Activated CD4-positive, alpha-beta memory T cell treated with anti-CD3 and anti-CD28 coated beads for 36 hours (primary cell): ENCODE results near the gene LAMB3. TPM values are rescaled to one million over a fixed set of nuclear protein-coding genes. Genes with fewer than 3 reads are reported as not detected.

Source experiments
- CTCF ChIA-PET: fragments of 350-600 bp; sonication (Branson Sonifier 250); formaldehyde crosslinking; loops from one replicate; lab custom pipeline; 2021; ENCODE audit warnings: antibody characterized with exemption, inconsistent platforms; lab: Charles Lee
- POLR2A ChIA-PET: fragments of 350-600 bp; sonication (Branson Sonifier 250); formaldehyde crosslinking; loops from one replicate; lab custom pipeline; 2021; ENCODE audit warnings: antibody characterized with exemption; lab: Charles Lee
- DNase-seq: peaks from one replicate; pipeline ENCODE4 v3.0.0-alpha.2; 2020
- H3K27ac Mint-ChIP-seq: one replicate; pipeline ENCODE4 v1.8.0; 2021; ENCODE audit warnings: mixed read lengths
- H3K27me3 Mint-ChIP-seq: one replicate; pipeline ENCODE4 v1.8.0; 2021; ENCODE audit warnings: mixed read lengths
- H3K36me3 Mint-ChIP-seq: one replicate; pipeline ENCODE4 v1.8.0; 2021; ENCODE audit warnings: mixed read lengths
- H3K4me1 Mint-ChIP-seq: one replicate; pipeline ENCODE4 v1.8.0; 2021; ENCODE audit warnings: low read depth, mixed read lengths
- H3K4me3 Mint-ChIP-seq: one replicate; pipeline ENCODE4 v1.8.0; 2021; ENCODE audit warnings: mild to moderate bottlenecking, mixed read lengths
- H3K9me3 Mint-ChIP-seq: one replicate; pipeline ENCODE4 v1.8.0; 2021; ENCODE audit warnings: mixed read lengths
- intact Hi-C: fragments of 100-400 bp; cut with micrococcal nuclease; formaldehyde crosslinking; loops from one replicate; pipeline ENCODE4 v1.15.1; 2023
- microRNA-seq: library from miRNA; unstranded; fragments of <30 nt; microRNA quantifications from one replicate; pipeline ENCODE4 v1.2.0, GENCODE V29; 2022; ENCODE audit warnings: borderline number of aligned reads, borderline microRNAs expressed, borderline replicate concordance
- total RNA-seq, 2 experiments: library from RNA; stranded (reverse); gene quantifications; one replicate each; pipeline ENCODE4 v1.2.3, GENCODE V29; 2021

LAMB3 gene
- total RNA-seq, 2 experiments from 2014 or later = 14.6 to 14.7 TPM

DNA sequence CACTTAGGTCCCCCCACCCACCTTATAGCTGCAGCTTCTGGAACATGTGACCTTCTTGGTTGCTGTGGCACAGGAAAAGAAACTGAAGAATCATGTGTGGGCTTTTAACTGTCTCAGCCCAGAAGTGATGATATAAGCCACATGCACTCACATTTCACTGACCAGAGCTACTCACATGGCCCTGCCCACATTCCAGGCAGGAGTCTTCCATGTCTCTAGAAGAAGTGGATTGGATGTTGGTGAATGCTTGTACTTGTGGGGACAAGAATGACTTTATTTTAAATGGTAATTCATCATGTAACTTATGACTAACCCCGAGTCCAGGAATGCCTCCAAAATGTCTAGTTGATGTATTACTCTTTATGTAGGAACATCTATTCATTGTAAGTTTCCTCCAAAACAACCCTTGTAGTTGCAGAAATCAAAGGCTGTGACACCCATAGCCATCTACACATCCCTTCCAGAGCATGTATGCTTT, 84.5 kb downstream of the LAMB3 start:
- peaks cover 24% of the 10 kb centered on the region for H3K27me3 Mint-ChIP-seq
- POLR2A ChIA-PET = no interaction called here

GRCh38 chr1:209565759-209566678, 86.2 kb downstream of the LAMB3 start:
- Mint-ChIP-seq H3K27me3 (peaks cover 25% of the 10 kb centered on the region), H3K4me3 (no peak overlapping the region), H3K4me1 (peaks cover 28% of the 10 kb centered on the region), H3K36me3 (no peaks in the 10 kb centered on the region), H3K27ac (no peak overlapping the region), H3K9me3 (no peaks in the 10 kb centered on the region)
- CTCF ChIA-PET = interaction anchor here (0.6 to 6.8 kb wide), 52 partner anchors 9 to 1321 kb away, joined by 3 to 70 read pairs (median 4); partner anchors contain the start of genes CAMK1G, G0S2, HSD11B1 and TRAF3IP3
- POLR2A ChIA-PET = no interaction called here
- intact Hi-C loops = loop anchor here (1.0 to 10.0 kb wide), 4 partner anchors 211 to 914 kb away; partner anchors contain the start of gene UTP25
- peak; percentile 82 for DNase-seq

More for the DNA sequence above, 84.5 kb downstream of the LAMB3 start:
- H3K4me3 Mint-ChIP-seq = no peak overlapping the region
- intact Hi-C loops = loop anchor here (2.0 to 10.0 kb wide), 4 partner anchors 125 to 915 kb away; partner anchors contain the start of gene UTP25
- peaks cover 28% of the 10 kb centered on the region for H3K4me1 Mint-ChIP-seq
- peak; percentile 17 for DNase-seq
- CTCF ChIA-PET = interaction anchor here (1.1 to 6.8 kb wide), 19 partner anchors 9 to 916 kb away, joined by 3 to 70 read pairs (median 5); partner anchors contain the start of genes CAMK1G and G0S2
- H3K27ac Mint-ChIP-seq = no peak overlapping the region
- H3K9me3 Mint-ChIP-seq = no peaks in the 10 kb centered on the region
- H3K36me3 Mint-ChIP-seq = no peaks in the 10 kb centered on the region

Small RNA genes lying within 50 kb of the gene (microRNA-seq; reads per million reads assigned to microRNA genes)
- gene MIR4260 = not detected

Other genes starting within 250 kb of the LAMB3 start
- gene CAMK1G, start 68.7 kb downstream of the LAMB3 start, total RNA-seq = under 1 TPM; 0.69 to 0.94 TPM
- gene G0S2, start 23.0 kb upstream of the LAMB3 start, total RNA-seq = 10 to 100 TPM; 92.7 to 93.1 TPM
- gene HSD11B1, start 52.4 kb upstream of the LAMB3 start, total RNA-seq = 10 to 100 TPM; 22.4 to 23.9 TPM
- gene TRAF3IP3, start 103.6 kb upstream of the LAMB3 start, total RNA-seq = 100 to 1,000 TPM; 212 to 217 TPM
- gene C1orf74, start 132.1 kb upstream of the LAMB3 start, total RNA-seq = 1 to 10 TPM; 3.5 to 3.9 TPM
- gene IRF6, start 153.7 kb upstream of the LAMB3 start, total RNA-seq = under 1 TPM; 0.07 to 0.31 TPM
- 1 to 10 TPM; 6.6 to 7.1 TPM for gene UTP25, start 175.5 kb upstream of the LAMB3 start, total RNA-seq